Stimulated activated effector memory CD8-positive, alpha-beta T cell treated with anti-CD3 and anti-CD28 coated beads, Interleukin-12 subunit alpha, Interleukin-12 subunit beta, amount 100 ng/mL, for 72 hours (primary cell): ENCODE measurements around the gene GRIN1.

Experiments
- ATAC-seq: fragments of 150-1000 bp; cut with Tn5 transposase; 2 replicates; pipeline ENCODE4 v1.10.0; 2021
- DNase-seq, 2 donors: peaks; one replicate each; pipeline ENCODE4 v3.0.0; 2021 to 2022; ENCODE audit warnings: low spot score in 2 of 2
- H3K27ac Mint-ChIP-seq: one replicate; pipeline ENCODE4 v1.8.0; 2022; ENCODE audit warnings: mild to moderate bottlenecking, mixed read lengths
- H3K36me3 Mint-ChIP-seq: one replicate; pipeline ENCODE4 v1.8.0; 2022; ENCODE audit warnings: mild to moderate bottlenecking, mixed read lengths
- H3K4me1 Mint-ChIP-seq: one replicate; pipeline ENCODE4 v1.8.0; 2022; ENCODE audit warnings: mixed read lengths
- H3K4me3 Mint-ChIP-seq: one replicate; pipeline ENCODE4 v1.8.0; 2022; ENCODE audit warnings: mild to moderate bottlenecking, mixed read lengths
- H3K9me3 Mint-ChIP-seq: one replicate; pipeline ENCODE4 v1.8.0; 2022; ENCODE audit warnings: mixed read lengths

The GRIN1 gene

DNA sequence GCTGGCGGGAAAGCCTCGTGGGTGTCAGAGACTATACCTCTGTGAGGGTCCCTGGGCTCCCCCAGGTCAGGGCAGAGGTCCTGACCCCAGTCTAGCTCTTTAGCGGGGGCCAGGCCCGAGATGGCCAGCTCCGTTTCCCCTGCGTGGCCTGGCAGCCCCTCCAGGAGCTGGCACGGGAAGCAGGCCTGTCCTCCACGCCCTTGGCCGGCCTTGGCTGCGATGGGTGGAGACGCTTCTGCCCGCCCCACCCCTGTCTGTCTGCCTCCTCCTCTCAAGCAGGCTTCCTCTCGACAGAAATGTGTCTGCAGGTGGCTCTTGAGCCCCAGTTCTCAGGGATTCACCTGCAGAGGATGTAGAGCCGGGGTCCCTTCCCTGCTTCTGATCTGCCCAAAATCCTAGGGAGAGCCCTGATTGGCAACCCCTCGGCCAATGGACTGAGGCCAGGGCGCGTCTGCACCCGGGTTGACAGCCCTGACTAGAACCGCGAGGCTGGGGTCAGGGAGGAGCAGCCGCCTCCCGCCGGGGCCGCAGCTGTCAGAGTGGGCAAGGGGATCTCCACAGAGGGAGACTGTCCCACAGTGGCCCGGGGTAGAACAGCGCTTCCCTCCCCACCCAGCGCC, 2.6 kb upstream of the GRIN1 start:
- H3K27ac Mint-ChIP-seq: no peak overlapping the region
- ATAC-seq (peak; percentile 35), DNase-seq (no peak)
- peaks cover 6% of the 10 kb centered on the region for H3K4me1 Mint-ChIP-seq
- H3K36me3 Mint-ChIP-seq: no peaks in the 10 kb centered on the region
- no peaks in the 10 kb centered on the region for H3K9me3 Mint-ChIP-seq
- H3K4me3 Mint-ChIP-seq: no peak overlapping the region

DNA sequence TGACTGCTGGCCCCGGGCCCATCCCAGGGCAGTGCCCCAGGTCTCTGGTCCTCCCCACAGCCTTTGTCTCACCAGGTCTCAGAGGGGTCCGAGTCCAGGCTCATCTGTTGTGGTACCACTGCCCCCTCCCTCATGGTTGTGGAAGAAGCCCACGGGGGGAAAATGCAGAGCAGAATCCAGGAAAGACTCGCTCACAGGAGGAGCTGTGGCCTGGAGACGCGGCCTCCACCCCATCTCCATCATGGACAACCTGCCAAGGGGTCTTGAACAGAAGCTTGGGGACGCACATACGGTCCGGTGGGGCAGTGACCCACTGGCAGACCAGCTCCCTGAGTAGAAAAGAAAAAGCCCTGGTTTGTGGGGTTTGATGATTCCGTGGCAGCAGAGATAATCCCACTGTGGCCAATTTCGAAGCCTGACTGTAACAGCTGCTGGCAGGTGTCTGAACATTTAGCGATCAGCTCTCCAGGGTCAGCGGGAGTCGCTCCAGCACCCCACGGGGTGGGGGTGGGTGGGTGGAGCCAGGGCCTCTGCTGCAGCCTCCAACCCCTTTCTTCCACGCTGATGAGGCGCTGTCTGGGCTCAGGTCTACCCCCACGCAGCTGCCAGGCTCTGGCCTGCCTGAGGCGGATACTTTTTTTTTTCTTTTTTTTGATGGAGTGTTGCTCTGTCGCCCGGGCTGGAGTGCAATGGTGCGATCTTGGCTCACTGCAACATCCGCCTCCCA, 1.9 kb upstream of the GRIN1 start:
- DNase-seq: no peak
- ATAC-seq: no peak
- Mint-ChIP-seq H3K27ac (no peak overlapping the region), H3K4me1 (peaks cover 6% of the 10 kb centered on the region), H3K36me3 (no peaks in the 10 kb centered on the region), H3K4me3 (no peak overlapping the region), H3K9me3 (no peaks in the 10 kb centered on the region)

DNA sequence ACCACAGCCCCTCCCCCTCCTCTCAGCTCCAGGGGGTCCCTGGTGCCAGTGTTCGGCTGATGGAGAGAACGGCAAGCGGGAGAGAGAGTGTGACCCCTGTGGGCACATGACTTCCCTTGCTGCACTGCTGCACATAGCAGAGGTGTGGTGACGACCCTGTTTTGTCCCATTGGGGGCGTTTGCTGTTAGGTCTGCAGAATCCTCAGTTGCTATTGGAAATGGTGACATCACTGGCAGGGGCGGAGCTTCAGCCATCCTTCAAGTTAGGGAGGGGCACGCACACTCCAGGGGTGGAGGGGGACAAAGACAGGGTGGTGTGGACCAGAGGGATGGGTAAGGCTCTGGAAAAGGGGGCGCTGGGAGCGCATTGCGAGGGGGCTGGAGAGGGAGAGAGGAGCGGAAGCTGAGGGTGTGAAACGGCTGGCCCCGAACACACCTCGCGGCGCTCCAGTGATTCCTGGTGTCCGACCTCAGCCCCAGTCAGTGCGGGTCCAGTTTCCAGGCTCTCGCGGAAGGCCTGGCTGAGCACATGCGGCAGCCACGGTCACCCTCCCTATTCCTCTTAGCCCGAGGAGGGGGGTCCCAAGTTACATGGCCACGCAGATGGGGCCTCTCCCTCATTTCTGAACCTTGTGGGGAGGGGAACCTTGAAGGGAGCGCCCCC, 764 bp upstream of the GRIN1 start:
- Mint-ChIP-seq H3K36me3 (no peaks in the 10 kb centered on the region), H3K4me3 (no peak overlapping the region), H3K4me1 (peaks cover 6% of the 10 kb centered on the region), H3K27ac (no peak overlapping the region), H3K9me3 (no peaks in the 10 kb centered on the region)
- ATAC-seq (no peak), DNase-seq (no peak)

DNA sequence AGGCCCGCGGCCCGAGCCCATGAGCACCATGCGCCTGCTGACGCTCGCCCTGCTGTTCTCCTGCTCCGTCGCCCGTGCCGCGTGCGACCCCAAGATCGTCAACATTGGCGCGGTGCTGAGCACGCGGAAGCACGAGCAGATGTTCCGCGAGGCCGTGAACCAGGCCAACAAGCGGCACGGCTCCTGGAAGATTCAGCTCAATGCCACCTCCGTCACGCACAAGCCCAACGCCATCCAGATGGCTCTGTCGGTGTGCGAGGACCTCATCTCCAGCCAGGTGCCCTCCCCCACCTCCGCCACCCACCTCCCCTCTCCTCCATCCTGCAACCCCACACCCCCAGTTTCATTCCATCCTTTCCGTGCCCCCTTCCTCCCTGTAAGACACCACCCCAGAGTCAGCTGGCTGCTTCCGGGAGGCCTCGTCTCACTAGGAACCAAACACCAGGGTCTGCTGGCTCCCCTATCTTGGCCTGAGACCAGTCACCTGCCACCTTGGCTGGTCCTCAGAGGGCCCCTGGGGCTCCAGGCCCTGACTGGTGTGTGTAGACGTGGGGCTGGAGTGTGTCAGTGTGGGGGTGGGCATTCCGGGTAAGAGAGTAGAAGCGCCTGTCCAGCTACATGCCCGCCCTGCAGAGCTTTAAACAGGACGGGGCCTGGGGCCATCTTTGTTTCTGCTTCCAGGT, 655 bp downstream of the GRIN1 start:
- H3K4me1 Mint-ChIP-seq: peaks cover 6% of the 10 kb centered on the region
- no peaks in the 10 kb centered on the region for H3K9me3 Mint-ChIP-seq
- H3K27ac Mint-ChIP-seq: no peak overlapping the region
- H3K4me3 Mint-ChIP-seq: no peak overlapping the region
- DNase-seq: no peak
- no peaks in the 10 kb centered on the region for H3K36me3 Mint-ChIP-seq
- no peak for ATAC-seq

DNA sequence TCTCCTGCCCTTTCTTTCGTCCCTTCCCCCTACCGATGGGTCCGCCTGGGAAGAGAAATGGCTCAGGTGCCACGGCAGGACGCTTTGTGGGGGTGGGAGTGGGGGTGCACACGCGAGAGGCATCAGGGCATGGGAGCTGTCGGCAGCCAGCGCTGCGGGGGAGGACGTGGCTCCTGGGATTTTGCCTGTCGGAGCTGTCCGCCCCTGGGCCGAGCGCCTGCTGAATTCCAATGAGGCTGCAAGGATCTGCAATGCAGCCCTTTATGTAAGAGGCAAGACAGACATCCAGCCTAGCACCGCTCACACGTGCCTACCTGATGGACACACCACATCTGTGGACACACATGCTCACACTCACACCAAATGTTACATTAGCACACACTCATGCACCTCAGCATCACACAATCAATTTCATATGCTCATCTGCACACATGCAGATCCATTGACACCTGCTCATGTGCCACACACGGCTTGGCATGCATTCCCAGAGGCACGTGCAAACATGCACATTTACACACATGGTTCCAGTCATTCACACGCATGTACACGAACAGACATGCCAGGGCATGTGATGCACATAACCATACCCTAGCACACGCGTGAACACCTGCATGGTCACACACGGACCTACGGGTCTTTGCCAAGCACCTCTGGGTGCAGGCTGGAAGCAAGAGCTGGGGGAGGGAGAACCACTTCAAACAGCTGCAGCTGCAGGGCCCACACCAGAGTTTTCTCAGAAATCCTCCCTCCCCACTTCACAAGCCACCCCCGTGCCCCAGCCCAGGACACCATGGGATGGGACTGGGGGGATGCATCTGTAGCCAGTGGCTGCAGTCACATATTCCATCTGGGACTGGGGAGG, 1.4 kb downstream of the GRIN1 start:
- H3K4me1 Mint-ChIP-seq: peaks cover 6% of the 10 kb centered on the region
- H3K4me3 Mint-ChIP-seq: no peak overlapping the region
- H3K36me3 Mint-ChIP-seq: no peaks in the 10 kb centered on the region
- no peak overlapping the region for H3K27ac Mint-ChIP-seq
- no peak for DNase-seq
- no peaks in the 10 kb centered on the region for H3K9me3 Mint-ChIP-seq
- ATAC-seq: no peak

DNA sequence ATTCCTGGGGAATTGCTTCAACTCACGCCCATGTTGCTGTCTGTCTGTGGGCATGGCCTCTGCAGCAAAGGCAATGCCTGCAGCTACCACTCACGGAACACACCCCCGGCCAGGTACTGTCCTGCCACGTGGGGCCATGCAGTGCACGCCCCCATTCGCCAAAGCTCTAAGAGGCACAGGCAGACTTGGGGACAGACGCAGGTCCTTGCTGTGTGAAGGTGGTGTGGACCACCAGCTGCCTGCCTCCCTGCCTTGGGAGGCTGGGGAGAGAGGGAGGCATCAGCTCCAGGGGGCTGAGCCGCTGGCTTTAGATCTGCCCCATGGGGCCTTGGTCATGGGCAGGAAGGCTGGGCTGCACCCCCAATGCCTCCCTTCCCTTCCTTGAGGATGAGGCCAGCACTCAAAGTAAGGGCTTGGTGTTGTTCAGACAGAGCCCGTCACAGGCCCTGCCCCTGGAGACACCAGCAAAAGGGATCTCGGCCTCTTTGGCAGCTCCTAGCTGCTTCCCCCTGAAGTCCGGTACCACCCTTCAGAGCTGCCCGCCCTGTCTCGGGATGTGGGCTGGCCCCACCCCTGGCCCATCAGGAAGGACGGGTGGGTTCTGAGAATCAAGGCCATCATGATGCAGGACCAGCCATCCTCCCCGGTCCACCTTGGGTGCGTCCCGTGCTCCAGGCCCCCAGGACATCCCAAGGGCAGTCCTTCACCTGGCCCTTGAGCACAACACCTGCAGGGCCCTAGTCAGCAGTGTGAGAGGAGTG, 2.3 kb downstream of the GRIN1 start:
- peaks cover 6% of the 10 kb centered on the region for H3K4me1 Mint-ChIP-seq
- ATAC-seq (no peak), DNase-seq (no peak)
- H3K4me3 Mint-ChIP-seq: no peak overlapping the region
- H3K9me3 Mint-ChIP-seq: no peaks in the 10 kb centered on the region
- no peaks in the 10 kb centered on the region for H3K36me3 Mint-ChIP-seq
- H3K27ac Mint-ChIP-seq: no peak overlapping the region

DNA sequence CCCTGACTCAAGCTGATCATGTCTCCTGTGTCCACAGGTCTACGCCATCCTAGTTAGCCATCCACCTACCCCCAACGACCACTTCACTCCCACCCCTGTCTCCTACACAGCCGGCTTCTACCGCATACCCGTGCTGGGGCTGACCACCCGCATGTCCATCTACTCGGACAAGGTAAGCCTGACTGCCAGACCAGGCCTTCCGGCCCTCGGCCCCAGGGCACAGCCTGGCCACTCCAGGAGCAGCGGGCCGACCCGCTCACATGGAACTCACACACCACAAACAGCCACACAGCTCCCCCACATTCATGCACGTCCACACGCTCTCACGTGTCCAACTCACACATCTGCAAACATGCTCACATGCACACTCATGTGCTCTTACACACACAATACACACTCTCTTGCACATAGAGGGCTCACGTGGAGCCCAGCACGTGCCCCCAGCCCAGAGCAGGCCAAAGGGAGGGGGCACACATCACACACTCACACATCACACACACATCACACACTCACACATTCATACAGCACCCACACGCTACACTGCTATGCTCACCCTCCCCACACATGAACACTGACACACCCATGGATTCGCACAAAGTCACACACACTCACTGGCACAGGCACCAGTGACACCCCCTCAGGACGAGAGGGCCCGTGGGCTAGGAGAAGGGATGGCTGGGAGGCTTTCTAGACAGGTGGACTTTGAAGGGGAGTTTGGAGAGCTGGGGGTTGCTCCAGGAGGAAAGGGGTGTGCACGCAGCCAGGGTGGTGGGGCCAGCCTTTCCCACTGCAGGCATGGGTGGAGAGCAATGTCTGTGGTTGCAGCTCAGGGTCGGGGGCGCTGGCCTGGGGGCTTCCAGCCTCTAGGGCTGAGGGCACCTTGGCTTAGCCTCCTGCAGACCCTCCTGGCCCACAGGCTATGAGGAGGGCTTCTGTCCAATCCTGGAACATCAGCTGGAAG, 3.3 kb downstream of the GRIN1 start:
- no peak for ATAC-seq
- H3K27ac Mint-ChIP-seq: no peak overlapping the region

DNA sequence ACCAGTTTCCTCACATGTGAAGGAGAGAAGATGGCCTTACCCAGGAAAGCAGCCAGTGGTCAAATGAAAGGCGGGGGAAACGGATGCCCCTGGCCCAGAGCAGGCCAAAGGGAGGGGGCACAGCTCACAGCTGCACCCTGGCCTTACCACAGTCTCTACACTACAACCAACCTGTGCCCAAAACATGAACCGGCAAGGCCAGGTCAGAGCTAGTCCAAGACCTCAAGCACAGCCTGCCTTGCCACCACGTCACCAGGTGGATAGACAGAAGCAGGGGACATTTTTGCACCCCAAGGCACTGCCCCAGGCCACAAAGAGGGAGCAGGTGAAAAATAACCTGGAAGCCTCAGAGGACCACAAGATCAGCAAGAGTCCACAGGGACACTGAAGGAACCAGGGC, 4.5 kb downstream of the GRIN1 start:
- Mint-ChIP-seq H3K9me3 (no peaks in the 10 kb centered on the region), H3K4me3 (no peak overlapping the region), H3K4me1 (no peaks in the 10 kb centered on the region), H3K27ac (no peak overlapping the region), H3K36me3 (no peaks in the 10 kb centered on the region)
- no peak for DNase-seq
- ATAC-seq: no peak

More for the DNA sequence above, 3.3 kb downstream of the GRIN1 start:
- peaks cover 6% of the 10 kb centered on the region for H3K4me1 Mint-ChIP-seq
- no peaks in the 10 kb centered on the region for H3K36me3 Mint-ChIP-seq
- no peak for DNase-seq
- H3K9me3 Mint-ChIP-seq: no peaks in the 10 kb centered on the region
- H3K4me3 Mint-ChIP-seq: no peak overlapping the region

DNA sequence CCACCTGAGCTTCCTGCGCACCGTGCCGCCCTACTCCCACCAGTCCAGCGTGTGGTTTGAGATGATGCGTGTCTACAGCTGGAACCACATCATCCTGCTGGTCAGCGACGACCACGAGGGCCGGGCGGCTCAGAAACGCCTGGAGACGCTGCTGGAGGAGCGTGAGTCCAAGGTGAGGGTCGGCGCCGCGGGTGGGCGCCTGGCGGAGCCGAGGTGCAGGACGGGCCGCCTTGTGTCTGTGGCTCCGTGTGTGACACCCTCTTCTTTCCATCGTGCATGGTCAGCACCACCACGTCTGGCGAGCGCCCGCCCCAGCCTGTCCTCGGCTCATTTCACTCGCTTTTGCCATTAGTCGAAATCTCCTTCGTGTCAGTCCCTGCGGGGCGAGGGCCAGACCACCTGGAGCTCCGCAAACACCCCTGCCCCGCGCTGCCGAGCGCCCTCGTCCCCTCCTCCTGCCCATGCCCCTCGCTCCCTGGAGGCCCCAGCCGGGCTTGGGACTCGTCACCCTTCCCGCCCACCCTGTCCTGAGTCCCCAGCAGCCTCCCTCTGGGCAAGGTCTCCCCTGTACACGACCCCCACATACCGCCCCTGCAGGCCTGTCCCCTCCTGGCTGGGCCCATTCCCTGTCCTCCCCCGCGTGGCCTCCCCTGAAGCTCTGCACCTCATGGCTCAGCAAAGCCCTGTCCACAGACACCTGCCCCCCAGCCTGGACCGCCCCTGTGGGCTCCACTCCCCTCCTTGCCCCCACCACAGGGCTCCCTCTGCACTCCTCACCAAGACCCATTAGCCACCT, 7.0 kb downstream of the GRIN1 start:
- no peak for DNase-seq
- H3K4me1 Mint-ChIP-seq: no peaks in the 10 kb centered on the region
- ATAC-seq: no peak
- no peak overlapping the region for H3K27ac Mint-ChIP-seq
- H3K9me3 Mint-ChIP-seq: no peaks in the 10 kb centered on the region
- no peaks in the 10 kb centered on the region for H3K36me3 Mint-ChIP-seq
- no peak overlapping the region for H3K4me3 Mint-ChIP-seq

DNA sequence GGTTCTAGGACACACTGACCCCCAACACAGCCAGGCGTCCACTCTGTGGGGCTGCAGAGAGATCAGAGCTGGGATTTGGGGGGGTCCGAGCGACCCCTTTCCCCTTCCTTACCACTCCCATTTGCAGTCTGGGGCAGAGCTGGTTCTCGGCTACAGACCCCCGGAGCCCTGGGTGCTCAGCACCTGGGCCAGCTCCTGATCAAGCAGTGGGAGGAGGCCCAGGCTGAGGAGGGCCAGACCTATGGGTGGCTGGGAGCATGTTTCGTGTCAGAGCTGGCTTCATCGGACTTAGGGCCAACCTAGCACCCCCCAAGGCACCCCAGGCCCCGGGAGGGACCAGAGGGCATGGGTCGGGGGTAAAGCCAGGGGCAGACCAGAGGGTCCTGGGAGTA, 7.6 kb downstream of the GRIN1 start:
- DNase-seq (no peak), ATAC-seq (no peak)
- H3K4me1 Mint-ChIP-seq: no peaks in the 10 kb centered on the region
- H3K36me3 Mint-ChIP-seq: no peaks in the 10 kb centered on the region
- no peak overlapping the region for H3K4me3 Mint-ChIP-seq
- no peak overlapping the region for H3K27ac Mint-ChIP-seq
- no peaks in the 10 kb centered on the region for H3K9me3 Mint-ChIP-seq

DNA sequence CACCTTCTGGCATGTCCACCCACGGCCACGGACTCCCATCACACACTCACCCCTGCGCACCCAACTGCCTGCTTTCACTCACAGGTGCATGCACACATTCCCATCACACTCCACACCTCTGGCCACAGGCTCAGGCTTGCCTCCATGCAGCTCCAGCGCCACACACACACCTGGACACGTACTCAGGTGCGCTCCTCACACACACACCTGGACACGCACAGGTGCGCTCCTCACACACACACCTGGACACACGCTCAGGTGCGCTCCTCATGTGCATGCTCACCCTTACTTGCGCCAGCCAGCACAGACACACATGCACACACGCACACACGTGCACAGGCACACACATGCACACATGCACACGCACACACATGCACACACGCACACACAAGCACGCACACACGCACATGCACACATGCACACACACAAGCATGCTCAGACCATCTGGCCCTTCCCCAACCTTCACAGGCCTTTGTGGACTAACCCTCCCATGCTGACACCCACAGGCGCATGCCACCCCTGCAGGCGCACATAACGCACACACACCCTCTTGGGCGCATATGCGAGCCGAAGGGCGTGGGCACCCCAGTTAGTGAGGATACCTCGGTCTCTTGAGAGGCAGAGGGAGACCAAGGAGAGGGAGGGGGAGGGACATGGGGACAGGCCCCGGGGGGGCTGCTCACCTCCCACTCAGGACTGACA, 8.3 kb downstream of the GRIN1 start:
- no peak overlapping the region for H3K4me3 Mint-ChIP-seq
- no peak overlapping the region for H3K27ac Mint-ChIP-seq
- ATAC-seq (no peak), DNase-seq (no peak)
- no peaks in the 10 kb centered on the region for H3K4me1 Mint-ChIP-seq
- H3K9me3 Mint-ChIP-seq: no peaks in the 10 kb centered on the region
- no peaks in the 10 kb centered on the region for H3K36me3 Mint-ChIP-seq

DNA sequence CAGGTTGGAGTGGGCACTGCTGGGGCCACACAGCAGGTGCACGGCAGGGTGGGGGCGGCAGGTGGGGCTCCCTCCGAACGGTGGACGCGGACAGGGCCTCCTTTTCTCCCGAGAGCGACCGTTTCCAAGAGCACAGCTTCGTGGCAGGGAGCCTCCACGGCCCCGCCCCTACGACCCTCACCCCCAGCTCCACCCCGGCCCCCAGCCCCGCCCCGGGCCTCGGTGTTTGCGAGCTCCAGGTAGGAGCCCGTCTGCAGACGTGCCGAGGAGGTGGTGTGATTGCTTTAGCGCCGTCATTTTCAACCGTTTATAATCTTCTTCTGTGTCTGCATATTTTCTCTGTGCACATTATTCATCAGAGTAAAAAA, 8.8 kb downstream of the GRIN1 start:
- H3K9me3 Mint-ChIP-seq: no peaks in the 10 kb centered on the region
- no peak for ATAC-seq

More for the DNA sequence above, 8.8 kb downstream of the GRIN1 start:
- H3K36me3 Mint-ChIP-seq: no peaks in the 10 kb centered on the region
- no peak overlapping the region for H3K27ac Mint-ChIP-seq
- DNase-seq: no peak
- no peak overlapping the region for H3K4me3 Mint-ChIP-seq
- no peaks in the 10 kb centered on the region for H3K4me1 Mint-ChIP-seq
